Heart right ventricle (tissue), 16 donors: ENCODE measurements around the gene CADM1. TPM values are rescaled to one million over a fixed set of nuclear protein-coding genes. Genes with fewer than 3 reads are reported as not detected.

Source experiments
- ATAC-seq, 8 donors: fragments of 200-7000 bp; cut with Tn5 transposase; one replicate each; pipeline ENCODE4 v1.9.1; 2020; ENCODE audit warnings: mild to moderate bottlenecking in 8 of 8, moderate library complexity in 8 of 8, moderate number of reproducible peaks in 1 of 8
- DNase-seq, 2 donors: peaks; one replicate each; pipeline ENCODE4 v3.0.0-alpha.2; 2020
- H3K27ac ChIP-seq, 10 donors: fragments of 200-600 bp; sonication (generic) in 2 of 10; one replicate each; pipeline versions ENCODE4 v1.5.0 to v1.8.0; 2020 to 2022; ENCODE audit warnings: mild to moderate bottlenecking in 3 of 10
- H3K27me3 ChIP-seq, 7 donors: fragments of 200-600 bp; one replicate each; pipeline ENCODE4 v1.8.0; 2021 to 2022; ENCODE audit warnings: mild to moderate bottlenecking in 2 of 7
- H3K36me3 ChIP-seq, 9 donors: fragments of 200-600 bp; sonication (generic) in 1 of 9; one replicate each; pipeline versions ENCODE4 v1.5.0 to v1.8.0; 2020 to 2022; ENCODE audit warnings: mild to moderate bottlenecking in 2 of 9
- H3K4me1 ChIP-seq, 9 donors: fragments of 200-600 bp; sonication (generic) in 1 of 9; one replicate each; pipeline versions ENCODE4 v1.5.0 to v1.8.0; 2020 to 2022; ENCODE audit warnings: mild to moderate bottlenecking in 4 of 9
- H3K4me3 ChIP-seq, 10 donors: fragments of 200-600 bp; sonication (generic) in 2 of 10; one replicate each; pipeline versions ENCODE4 v1.5.0 to v1.8.0; 2020 to 2022; ENCODE audit warnings: mild to moderate bottlenecking in 7 of 10, moderate library complexity in 2 of 10
- H3K9me3 ChIP-seq, 11 donors: fragments of 200-600 bp in 10 of 11; sonication (generic) in 2 of 11; one replicate each; pipeline versions ENCODE4 v1.5.0 to v1.8.0; 2013 to 2022; ENCODE audit warnings: mild to moderate bottlenecking in 2 of 11, control low read depth in 1 of 11, moderate library complexity in 1 of 11
- CTCF ChIP-seq, 9 donors: fragments of 200-600 bp; sonication (generic) in 2 of 9; IDR thresholded peaks; one replicate each; pipeline versions ENCODE4 v1.5.0 to v1.8.0; 2021 to 2022; ENCODE audit warnings: antibody characterized with exemption in 9 of 9, mild to moderate bottlenecking in 5 of 9, moderate library complexity in 1 of 9
- WGBS, 2 donors: extraction: QIAGEN DNeasy Blood & Tissue Kit; methylation state at CpG; one replicate each; pipeline ENCODE4 v1.1.7; 2013; ENCODE audit warnings: inconsistent platforms in 1 of 2; 5-methylcytosine and 5-hydroxymethylcytosine counted together
- intact Hi-C, 10 donors: fragments of 100-400 bp; cut with DNase I; formaldehyde crosslinking; loops; one replicate each; pipeline versions ENCODE4 v1.11.1 to v1.14.2; 2022
- polyA plus RNA-seq, 2 donors: library from polyadenylated mRNA; stranded (reverse); fragments of 200-250 nt; gene quantifications; one replicate each; pipeline ENCODE4 v1.2.3, GENCODE V29; 2013
- total RNA-seq, 10 donors: library from RNA; stranded (reverse); fragmentation: NEBNext Ultra II Directional in 3 of 10; extraction: Animal tissue kit (Norgen Biotek cat#: 25700) in 3 of 10; gene quantifications; one replicate each; pipeline versions ENCODE4 v1.2.1 to v1.2.4, GENCODE V29; 2021 to 2023
- donor health status: Arrhythmogenic right ventricular cardiomyopathy.
- donor health status: ischemic (EF 13 %, LVEDD 7.1; RV severe dilation, severe dysfunction).
- donor health status: healthy with polysubstance abuse.
- donor health status: DM: no; HTN: yes; CAD: no.
- donor health status: DM: no; HTN: no; CAD: no.
- donor health status: ischemic (EF 25% LVEDD 6.9; RV normal size, moderate dysfunction).
- donor health status: ischemic (EF 25% LVEDD 5.7; RV mildly dilated, moderate dysfunction).
- donor health status: healthy.
- donor health status: DM: yes; HTN: yes; CAD: no.
- donor health status: Ischemic cardiomyopathy.
- donor health status: ischemic (EF 35%, LVEDD 5.7; RV mildly dilated, moderate dysfunction).
- donor health status: nonischemic (EF 11% LVEDD 7.7; RV severe dilation, severe dysfunction).
- donor health status: DM: yes; HTN: yes; CAD: no.
- donor health status: PGD.
- donor health status: ischemic (EF 29% LVEDD 5.4; RV normal size, mild dysfunction).
- donor health status: nonischemic (EF 23%, LVEDD 6.1; RV moderate dilation, normal function).

Gene CADM1
- total and polyA plus RNA-seq, 12 donors, result 10.2 to 83.0 (median 41.4) TPM

- WGBS, 2 donors, result 57 to 67% methylated on average over 3 of the region's 3 CpGs
These were observed 217.6 kb downstream of the CADM1 start for GRCh38 chr11:115286614-115287013.

GRCh38 chr11:115284773-115285172, 219.4 kb downstream of the CADM1 start:
- TF ChIP-seq CTCF (IDR thresholded peaks at IDR 0.05), result no peak
- Histone ChIP-seq H3K4me1 (peaks cover 0 to 47% (median 4%) of the 10 kb centered on the region in 9 donors), H3K4me3 (no peak overlapping the region), H3K27me3 (no peaks in the 10 kb centered on the region), H3K9me3 (no peaks in the 10 kb centered on the region), H3K36me3 (no peaks in the 10 kb centered on the region), H3K27ac (no peak overlapping the region)
- intact Hi-C loops, result no loop called here
- 72 to 77% methylated on average over 4 of the region's 4 CpGs for WGBS, 2 donors
- ATAC-seq (no peak), DNase-seq (no peak)

More at GRCh38 chr11:115286614-115287013, 217.6 kb downstream of the CADM1 start:
- Histone ChIP-seq H3K27ac (no peak overlapping the region), H3K4me1 (peaks cover 0 to 49% (median 12%) of the 10 kb centered on the region in 9 donors), H3K4me3 (no peak overlapping the region), H3K36me3 (no peaks in the 10 kb centered on the region), H3K9me3 (no peaks in the 10 kb centered on the region), H3K27me3 (no peaks in the 10 kb centered on the region)
- intact Hi-C loops, result no loop called here
- no peak for DNase-seq
- TF ChIP-seq CTCF (IDR thresholded peaks at IDR 0.05), result no peak
- ATAC-seq, result no peak

- ATAC-seq, result no peak
These were observed 221.3 kb downstream of the CADM1 start for GRCh38 chr11:115282923-115283322.

GRCh38 chr11:115280775-115281174, 223.4 kb downstream of the CADM1 start:
- H3K4me1 ChIP-seq, result peaks cover 0 to 36% (median 4%) of the 10 kb centered on the region in 9 donors
- no peak for ATAC-seq
- H3K27me3 ChIP-seq, result no peaks in the 10 kb centered on the region
- no peak for DNase-seq
- TF ChIP-seq CTCF (IDR thresholded peaks at IDR 0.05), result no peak
- H3K27ac ChIP-seq, result no peak overlapping the region
- H3K36me3 ChIP-seq, result no peaks in the 10 kb centered on the region
- no peak overlapping the region for H3K4me3 ChIP-seq
- H3K9me3 ChIP-seq, result no peaks in the 10 kb centered on the region
- intact Hi-C loops, result no loop called here
- WGBS, 2 donors, result 64 to 68% methylated on average over 5 of the region's 5 CpGs

More at GRCh38 chr11:115282923-115283322, 221.3 kb downstream of the CADM1 start:
- Histone ChIP-seq H3K4me3 (no peak overlapping the region), H3K27ac (no peak overlapping the region), H3K36me3 (no peaks in the 10 kb centered on the region), H3K27me3 (no peaks in the 10 kb centered on the region), H3K4me1 (peaks cover 0 to 47% (median 4%) of the 10 kb centered on the region in 9 donors), H3K9me3 (no peaks in the 10 kb centered on the region)
- TF ChIP-seq CTCF (IDR thresholded peaks at IDR 0.05), result no peak
- DNase-seq, result no peak
- 89 to 91% methylated on average over 4 of the region's 4 CpGs for WGBS, 2 donors
- intact Hi-C loops, result no loop called here
